ENCODE measurements around the gene ARHGAP15.

DNA sequence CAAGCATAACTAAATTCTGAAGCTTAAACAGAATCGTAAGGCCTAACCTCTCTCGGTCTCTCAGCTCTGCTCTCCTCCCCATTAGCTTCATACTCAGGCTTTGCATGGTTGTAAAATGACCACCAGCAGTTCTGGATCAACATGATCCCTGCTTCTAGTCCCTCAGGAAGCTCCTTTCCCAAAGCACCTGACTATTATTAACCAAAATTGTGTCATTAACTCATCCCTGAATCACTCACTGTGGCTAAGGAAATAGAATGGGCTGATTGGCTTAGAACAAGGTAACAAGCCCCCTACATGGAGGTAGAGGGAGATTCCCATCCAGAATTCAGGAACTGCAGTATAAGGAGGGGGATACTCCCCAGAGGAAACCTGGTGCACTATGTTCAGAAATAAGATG is 448.3 kb downstream of the ARHGAP15 start:
- TF ChIP-seq CTCF (conservative IDR thresholded peaks at IDR 0.05 in 1 of 2, IDR thresholded peaks at IDR 0.05 in 1 of 2; ENCODE audit: low read depth in 1 of 2, low read length in 2 of 2) (no peak), EZH2 (IDR thresholded peaks at IDR 0.05; ENCODE audit: low read length, missing control alignments) (no peak)

Measured in fibroblast of lung (primary cell).